GM19043 (cell line): ENCODE results near the gene CDC14B.
"Not testable (repeated sequence)": the region's sequence is repeated elsewhere in the genome, so short reads cannot be mapped to it uniquely, and the experiment has no call there.

Experiments
- ATAC-seq: cut with Tn5 transposase; IDR thresholded peaks from one replicate; pipeline ENCODE4 v1.9.1; 2021; ENCODE audit warnings: low read depth; ENCODE audit not compliant: unreplicated experiment

The CDC14B gene

DNA sequence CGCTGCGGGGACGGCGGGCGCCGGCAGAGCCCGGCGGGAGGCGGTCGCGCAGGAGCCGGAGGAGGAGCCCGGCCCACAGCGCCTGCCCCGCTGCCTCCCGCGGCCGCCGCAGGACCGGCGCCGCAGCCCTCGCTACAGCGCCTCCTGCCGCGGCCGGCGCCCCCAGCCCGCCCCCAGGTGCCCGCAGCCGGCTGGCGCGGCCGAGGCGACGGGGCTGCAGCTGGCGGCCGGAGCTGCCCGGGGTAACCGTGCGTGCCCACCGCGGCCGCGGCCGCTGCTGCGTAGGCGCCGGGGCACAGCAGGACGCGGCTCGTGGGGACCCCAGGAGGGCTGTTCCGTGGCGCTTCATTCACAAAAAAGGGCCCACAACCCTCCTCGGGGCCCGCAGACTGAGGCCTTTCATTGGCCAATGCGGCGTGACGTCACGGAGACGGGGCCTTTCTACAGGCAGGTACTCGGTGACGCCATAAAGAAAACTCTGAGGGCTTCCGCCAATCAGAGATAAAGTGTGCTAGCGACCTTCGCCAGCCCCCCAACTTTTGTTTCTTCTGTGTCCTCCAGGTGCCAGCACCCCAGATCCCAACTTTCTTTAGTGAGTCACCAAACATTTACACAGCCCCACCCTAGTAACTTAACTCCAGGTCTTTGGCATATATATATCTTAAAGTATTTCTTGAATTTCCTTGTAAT, at the start of gene CDC14B:
TSS of gene CDC14B (minus strand) at position 353 of the 690 bp plus-strand sequence. CDS start 465 bp downstream, outside the sequence.
- no peak for ATAC-seq

DNA sequence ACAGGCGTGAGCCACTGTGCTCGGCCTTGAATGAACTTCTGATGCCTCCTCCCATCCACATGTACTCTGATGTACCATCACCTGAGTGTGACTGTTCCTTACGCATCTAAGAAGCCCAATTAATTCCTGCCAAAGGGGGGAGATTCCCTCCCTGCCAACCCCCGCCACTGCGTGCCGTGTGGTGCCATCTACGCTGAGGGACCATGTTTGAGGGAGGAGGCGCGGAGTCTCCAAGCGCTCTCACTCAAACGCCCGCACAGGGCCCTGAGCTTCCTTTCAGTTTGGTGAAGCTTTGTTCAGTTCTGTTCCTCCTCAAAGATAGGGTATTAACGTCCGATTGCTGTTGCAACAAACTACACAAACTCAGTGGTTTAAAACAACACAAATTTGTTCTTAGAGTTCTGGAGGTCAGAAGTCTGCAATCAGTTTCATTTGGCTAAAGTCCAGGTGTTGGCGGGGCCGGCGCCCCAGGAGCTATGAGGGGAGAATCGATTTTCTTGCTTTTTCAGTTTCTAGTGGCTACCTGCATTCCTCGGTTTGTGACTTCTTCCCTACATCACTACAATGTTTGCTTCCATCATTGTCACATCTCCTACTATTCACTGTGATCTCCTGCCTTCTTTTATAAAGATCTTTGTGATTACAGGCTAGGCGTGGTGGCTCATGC, 49.4 kb upstream of the CDC14B start:
- no peak for ATAC-seq

DNA sequence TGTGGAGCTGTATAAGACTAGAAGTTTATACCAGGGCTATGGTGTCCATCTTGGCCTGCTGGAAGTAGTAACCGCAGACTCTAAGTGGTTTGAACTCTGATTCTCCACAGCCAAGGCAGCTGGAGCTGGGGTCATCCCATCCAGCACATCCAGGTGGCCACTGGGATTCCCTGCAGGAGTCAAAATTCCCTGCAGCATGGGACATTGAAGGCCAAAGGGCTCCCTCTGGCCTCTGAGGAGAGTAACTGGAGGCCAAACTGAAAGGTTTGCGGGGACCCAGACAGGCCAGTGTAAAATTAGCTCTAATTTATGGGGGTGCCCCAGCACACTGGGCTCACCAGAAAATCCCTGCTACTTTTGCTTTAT, 47.7 kb upstream of the CDC14B start:
- ATAC-seq: no peak

DNA sequence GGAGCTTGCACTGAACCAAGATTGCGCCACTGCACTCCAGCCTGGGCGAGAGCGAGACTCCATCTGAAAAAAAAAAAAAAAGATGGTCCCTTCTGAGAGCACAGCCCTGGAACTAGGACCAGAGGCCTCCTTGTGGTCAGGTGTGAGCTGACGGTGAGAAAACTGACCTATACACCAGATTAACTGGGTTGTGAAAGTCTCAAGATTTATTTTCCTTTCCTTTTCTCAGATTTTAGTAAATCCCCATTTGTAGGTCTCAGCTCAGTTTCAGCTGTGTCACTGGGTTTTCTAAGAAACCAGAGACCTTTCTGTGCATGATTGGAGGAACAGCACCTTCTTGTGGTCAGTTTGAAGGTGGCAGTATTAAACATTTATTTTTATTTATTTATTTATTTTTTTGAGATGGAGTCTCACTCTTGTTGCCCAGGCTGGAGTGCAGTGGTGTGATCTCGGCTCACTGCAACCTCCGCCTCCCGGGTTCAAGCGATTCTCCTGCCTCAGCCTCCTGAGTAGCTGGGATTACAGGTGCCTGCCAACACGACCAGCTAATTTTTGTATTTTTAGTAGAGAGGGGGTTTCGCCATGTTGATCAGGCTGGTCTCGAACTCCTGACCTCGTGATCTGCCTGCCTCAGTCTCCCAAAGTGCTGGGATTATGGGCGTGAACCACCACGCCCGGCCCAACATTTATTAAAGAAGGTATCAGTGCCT, 47.2 kb upstream of the CDC14B start:
- ATAC-seq: not testable (repeated sequence)

DNA sequence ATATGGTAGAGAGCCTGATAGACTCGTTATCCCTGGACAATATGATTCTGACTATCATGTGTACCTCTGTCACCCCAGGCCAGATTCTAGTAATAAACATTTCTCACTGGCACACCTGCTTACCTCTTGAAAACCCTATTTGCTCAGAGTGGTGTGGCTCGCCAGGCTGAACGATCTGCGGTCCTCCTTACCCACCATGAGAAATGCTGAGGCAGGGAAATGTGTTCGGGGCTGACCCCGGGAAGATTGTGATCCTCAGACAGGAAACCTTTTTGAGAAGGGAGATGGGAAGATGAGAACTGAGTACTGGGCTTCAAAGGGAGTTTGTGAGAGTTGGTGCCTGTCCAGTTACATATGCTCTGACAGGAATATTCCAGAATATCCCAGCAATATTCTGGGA, 46.1 kb upstream of the CDC14B start:
- ATAC-seq: no peak

DNA sequence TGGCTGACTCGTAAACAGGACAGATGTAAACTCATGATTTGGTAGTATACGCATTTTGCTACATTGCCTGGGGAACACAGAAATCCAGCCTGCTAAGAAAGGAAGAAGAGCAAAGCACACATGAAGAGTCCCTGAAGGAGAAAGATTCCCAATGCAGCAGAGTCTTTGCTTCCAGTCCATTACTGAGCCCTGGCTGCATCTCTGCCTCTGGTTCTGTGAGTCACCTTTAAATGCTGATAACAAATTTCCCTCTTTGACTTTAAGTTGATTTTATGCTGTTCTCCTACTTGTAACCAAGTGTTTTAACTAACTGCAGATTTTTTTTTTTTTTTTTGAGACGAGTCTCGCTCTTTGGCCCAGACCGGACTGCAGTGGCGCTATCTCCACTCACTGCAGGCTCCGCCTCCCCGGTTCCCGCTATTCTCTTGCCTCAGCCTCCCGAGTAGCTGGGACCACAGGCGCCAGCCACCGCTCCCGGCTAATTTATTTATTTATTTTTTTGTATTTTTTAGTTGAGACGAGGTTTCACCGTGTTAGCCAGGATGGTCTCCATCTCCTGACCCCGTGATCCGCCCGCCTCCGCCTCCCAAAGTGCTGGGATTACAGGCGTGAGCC, 44.0 kb upstream of the CDC14B start:
- ATAC-seq: no peak

DNA sequence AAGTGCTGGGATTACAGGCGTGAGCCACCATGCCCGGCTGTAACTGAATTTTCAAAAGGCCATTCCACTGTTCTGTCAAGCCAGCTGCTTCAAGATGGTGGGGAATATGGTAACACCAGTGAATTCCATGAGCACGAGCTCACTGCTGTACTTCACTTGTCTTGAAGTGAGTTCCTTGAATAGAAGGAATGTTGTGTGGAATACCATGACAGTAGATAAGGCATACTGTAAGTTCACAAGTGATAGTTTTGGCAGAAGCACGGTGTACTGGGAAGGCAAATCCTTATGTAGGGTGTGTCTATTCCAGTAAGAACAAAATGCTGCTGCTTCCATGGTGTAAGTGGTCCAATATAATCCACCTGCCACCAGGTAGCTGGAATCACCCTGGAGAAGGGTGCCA, 42.1 kb upstream of the CDC14B start:
- no peak for ATAC-seq

DNA sequence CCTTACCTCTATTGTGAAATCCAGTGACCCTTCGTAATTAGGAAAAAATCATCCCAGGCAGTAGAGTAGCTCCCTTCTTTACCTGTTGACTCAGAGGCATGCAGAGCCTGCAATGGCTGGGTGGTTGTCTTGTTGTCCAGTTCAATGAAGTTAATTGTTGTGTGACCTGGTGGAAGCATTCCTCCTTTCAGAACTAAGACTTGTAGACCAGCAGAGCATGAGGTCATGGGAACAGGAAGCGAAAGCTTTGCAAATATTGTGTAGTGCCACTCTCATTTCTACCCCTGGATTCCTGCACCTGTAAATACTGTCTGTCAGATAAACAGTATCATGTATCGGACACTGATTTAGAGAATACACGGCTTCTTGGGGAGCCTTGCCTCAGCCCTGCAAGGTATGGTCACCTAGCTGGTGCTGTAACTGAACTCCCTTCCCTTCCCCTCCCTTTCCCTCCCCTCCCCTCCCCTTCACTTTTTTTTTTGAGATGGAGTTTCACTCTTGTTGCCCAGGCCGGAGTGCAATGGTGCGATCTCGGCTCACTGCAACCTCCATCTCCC, 41.1 kb upstream of the CDC14B start:
- ATAC-seq: no peak

DNA sequence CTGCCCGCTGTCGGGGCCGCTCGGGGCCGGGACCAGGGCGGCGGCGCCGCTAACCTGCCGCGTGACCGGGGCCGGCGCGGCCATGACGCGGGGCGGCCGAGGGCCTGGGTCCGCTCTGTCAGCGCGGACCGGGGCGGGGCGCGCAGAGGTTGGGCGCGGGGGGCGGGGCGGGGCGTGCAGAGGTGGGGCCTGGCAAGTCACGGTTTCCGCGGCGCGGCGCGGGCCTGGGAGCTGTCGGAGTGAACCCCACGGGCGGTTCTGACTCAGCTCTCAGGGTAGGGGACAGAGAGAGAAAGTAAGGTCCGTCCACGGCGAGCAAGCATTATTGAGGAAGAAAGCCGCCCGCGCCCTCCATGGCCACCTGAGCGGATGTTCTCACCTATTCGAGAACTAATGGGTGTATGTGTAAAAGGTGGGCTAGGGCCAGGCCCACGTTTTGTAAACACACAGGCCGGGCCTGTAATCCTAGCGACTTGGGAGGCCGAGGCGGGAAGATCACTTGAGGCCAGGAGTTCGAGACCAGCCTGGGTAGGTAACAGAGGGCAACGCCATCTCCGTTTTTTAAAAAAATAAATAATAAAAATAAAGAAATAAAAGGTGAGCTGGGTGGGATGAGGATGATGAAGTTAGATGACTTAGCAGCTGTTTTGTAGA, 35.7 kb upstream of the CDC14B start, which contains the start of gene PRXL2C:
TSS of gene PRXL2C (minus strand) at position 120 of the 654 bp plus-strand sequence. CDS start at position 84, 36 bp downstream.
- peak; percentile 60 for ATAC-seq

DNA sequence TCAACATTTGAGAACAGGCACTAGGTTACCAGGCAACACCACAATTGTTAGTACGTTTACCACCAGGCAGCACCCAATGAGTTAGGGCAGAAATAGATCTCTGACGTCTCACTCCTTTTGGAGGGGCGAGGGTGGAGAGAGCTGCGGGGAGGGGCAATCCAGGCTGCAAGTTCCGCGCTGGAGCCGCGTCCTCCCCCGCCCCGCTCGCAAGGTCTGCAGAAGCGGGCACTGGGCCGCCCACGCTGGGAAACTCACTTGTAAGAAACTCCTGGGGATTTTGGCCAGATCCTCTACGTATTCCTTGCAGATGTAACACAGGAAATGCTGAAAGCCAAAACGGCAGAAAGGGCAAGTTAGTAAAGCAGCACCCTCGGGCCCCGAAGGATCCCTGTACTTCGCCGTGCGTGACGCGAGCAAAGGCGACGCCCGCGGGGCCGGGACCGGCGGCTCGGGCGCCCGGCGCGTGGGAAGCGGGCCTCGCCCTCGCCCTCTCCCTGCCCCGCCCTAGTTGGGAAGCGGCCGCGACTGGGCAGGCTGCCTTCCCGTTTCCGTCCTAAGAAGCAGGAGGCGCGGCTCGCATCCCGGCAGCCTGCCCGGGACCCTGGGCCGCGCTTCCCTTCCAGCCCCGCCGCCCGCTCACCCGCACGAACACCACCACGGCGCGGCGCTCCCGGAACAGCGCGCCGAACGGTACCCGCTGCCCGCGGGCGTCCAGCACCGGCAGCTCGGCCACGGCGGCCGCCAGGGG, 35.0 kb upstream of the CDC14B start:
- peak; percentile 40 for ATAC-seq

DNA sequence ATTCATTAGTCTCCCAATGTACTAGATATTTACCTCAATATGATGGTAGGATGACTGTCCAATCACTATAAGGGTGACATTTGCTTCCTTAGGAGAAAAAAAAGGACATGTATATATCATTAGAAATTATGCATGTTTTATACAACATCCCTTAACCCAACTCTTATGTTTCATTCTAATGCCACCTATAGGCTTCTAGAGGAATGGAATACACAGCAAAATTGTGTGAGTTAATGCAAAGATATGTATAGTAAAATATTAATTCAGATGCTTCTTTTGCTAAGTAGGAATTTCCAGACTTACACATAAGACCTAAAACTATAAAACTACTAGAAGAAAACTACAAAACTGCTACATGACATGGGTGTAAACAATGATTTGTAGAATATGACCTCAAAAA, 32.0 kb upstream of the CDC14B start:
- no peak for ATAC-seq

DNA sequence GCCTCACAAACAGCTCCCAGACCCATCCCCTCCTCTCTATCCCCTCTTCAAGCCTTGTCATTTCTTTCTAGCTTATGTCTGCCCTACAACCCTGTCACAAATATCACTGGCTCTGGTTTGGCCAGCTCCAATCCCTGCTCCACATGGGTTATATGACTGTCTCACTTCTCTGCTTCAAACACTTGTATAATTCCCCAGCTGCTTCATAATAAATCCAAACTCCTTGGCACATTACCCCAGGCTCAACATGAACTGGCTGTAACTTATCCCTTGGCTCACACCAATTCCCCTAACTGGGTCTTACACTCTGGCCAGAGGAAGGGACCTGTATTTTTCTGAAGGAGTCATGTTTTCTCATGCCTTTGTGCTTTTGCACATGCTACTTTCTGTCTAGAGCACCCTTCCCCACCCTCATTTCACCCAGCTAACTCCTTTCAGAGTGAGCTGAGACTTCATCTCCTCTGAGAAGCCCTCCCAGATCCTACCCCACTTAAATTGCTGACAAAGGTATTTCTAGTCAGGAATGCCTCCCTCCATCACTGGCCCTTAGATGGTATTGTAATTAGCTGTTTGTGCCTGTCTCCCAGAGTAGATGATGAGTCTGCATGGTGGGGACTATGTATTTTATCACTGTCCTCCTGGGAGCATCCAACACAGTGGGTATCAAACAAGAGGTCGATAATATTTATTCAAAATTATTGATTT, 30.1 kb upstream of the CDC14B start:
- ATAC-seq: no peak

DNA sequence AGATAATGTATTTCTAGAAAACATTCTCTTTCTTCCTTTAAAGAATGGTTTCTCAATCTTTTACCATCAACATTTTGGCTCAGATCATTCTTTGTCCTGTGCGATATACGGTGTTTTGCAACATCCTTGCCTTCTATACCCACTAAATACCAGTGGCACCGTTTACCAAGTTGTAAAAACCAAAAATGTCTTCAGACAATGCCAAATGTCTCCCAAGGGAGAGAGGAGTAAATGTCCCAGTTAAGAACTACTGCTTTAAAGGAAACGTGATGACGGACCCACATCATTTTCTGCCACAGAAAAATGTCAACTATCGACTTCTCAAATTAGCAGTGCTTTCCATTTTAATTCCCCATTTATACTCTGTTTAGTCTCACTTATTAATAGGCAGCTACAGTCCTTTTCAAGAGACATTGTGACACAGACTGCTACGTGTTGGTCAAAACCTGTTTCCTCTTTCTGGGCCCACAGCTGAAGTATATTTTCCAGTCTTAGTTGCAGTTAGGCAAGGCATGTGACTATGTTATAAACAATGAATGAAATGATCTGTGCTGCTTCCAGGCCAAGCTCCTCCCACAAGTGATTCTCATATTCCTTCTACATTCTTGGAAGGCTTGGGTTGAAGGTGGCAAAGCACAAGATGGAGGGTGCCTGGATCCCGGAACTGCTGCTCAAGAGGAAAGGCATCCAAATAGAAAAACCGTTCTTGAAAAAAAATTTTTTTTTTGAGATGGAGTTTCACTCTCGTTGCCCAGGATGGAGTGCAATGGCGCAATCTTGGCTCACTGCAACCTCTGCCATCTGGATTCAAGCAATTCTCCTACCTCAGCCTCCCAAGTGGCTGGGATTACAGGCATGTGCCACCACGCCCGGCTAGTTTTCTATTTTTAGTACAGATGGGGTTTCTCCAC, 26.7 kb upstream of the CDC14B start:
- ATAC-seq: no peak

DNA sequence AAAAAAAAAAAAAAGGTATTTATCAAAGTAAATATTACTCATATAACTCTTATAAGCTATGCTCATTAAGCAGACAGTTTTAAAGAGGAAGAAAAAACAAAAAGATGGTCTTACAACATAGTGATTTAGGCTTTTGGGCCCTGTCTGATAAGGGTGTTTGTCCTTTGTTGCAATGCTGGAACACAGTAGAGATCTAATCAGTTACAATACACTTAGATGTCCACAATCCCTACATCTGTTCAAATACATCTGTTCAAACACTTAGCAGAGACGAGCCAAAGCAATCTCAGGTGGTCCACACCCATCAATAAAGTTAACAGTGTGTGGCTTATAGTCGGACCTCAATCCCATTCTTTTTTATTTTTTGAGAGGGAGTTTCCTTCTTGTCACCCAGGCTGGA, 24.5 kb upstream of the CDC14B start:
- no peak for ATAC-seq

DNA sequence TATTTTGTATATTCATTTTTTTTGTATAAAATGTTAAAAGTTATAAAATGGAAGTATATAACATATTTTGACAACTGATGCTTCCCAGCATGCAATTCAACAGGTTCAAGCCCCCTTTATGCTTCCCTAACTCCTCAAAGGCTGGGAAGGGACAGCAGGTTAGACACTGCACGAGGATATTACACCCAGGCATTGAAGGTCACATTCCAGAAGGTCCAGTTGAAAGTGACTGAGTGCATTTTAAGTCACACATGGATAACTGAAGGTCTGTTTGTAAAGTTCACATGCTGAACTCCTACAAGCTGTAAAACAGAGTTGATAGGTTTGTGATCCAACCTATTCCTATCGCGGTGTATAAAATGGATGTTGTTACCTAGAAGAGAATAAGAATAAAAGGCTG, 21.9 kb upstream of the CDC14B start:
- ATAC-seq: no peak

DNA sequence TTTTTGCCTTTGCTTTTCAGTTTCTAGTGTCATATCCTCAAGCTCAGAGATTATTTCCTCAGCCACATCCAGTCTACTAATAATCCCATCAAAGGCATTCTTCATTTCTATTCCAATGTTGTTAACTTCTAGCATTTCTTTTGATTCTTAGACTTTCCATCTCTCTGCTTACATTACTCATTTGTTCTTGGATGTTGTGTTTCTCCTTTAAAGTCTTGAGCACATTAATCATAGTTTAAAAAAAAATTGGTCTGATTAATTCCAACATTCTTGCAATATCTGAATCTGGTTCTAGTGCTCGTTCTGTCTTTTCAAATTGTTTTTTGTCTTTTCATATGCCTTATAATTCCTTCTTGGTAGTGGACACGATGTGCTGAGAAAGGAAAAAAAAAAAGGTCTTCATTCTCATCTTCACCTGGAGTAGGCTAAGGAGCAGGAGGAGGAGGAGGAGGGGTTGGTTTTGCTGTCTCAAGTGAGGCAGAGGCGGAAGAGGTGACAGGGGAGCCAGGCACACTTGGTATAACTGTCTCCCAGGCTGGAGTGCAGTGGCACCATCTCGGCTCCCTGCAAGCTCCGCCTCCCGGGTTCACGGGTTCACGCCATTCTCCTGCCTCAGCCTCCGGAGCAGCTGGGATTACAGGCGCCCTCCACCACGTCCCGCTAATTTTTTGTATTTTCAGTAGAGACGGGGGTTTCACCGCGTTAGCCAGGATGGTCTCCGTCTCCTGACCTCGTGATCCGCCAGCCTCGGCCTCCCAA, 19.1 kb upstream of the CDC14B start:
- ATAC-seq: no peak

DNA sequence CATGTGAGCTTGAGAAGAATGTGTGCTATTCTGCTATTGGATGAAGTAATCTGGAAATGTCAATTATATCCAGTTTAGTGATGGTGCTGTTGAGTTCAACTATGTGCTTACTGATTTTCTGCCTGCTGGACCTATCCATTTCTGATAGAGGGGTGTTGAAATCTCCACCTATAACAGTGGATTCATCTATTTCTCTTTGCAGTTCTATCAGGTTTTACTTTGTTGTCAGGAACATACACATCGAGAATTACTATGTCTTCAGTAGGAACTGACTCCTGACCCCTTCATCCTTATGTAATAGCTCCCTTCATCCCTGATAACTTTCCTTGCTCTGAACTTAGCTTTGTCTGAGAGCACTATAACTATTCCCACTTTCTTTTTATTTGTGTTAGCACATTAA, 16.7 kb upstream of the CDC14B start:
- ATAC-seq: no peak
